ENCODE measurements around the gene MCF2L. TPM values are rescaled to one million over a fixed set of nuclear protein-coding genes. Genes with fewer than 3 reads are reported as not detected.

Gene MCF2L
- total RNA-seq, 1 experiment from 2014 or later, result not detected

GRCh38 chr13:112947796-112948195 lies 21.2 kb upstream of the MCF2L start:
- BruUV-seq (replicated peaks), result no TSS peak
- Mint-ChIP-seq H3K9me3 (ENCODE audit: unreplicated experiment) (no peaks in the 10 kb centered on the region), H3K27me3 (ENCODE audit: insufficient read depth, unreplicated experiment) (peaks cover 84% of the 10 kb centered on the region), H3K36me3 (ENCODE audit: insufficient read depth, unreplicated experiment) (no peaks in the 10 kb centered on the region), H3K4me3 (ENCODE audit: unreplicated experiment) (no peak overlapping the region), H3K27ac (ENCODE audit: low read depth, unreplicated experiment) (no peak overlapping the region), H3K4me1 (ENCODE audit: insufficient read depth, unreplicated experiment) (peaks cover 3% of the 10 kb centered on the region)
- TF ChIP-seq, protein P1, sequence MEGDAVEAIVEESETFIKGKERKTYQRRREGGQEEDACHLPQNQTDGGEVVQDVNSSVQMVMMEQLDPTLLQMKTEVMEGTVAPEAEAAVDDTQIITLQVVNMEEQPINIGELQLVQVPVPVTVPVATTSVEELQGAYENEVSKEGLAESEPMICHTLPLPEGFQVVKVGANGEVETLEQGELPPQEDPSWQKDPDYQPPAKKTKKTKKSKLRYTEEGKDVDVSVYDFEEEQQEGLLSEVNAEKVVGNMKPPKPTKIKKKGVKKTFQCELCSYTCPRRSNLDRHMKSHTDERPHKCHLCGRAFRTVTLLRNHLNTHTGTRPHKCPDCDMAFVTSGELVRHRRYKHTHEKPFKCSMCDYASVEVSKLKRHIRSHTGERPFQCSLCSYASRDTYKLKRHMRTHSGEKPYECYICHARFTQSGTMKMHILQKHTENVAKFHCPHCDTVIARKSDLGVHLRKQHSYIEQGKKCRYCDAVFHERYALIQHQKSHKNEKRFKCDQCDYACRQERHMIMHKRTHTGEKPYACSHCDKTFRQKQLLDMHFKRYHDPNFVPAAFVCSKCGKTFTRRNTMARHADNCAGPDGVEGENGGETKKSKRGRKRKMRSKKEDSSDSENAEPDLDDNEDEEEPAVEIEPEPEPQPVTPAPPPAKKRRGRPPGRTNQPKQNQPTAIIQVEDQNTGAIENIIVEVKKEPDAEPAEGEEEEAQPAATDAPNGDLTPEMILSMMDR (IDR thresholded peaks at IDR 0.05; ENCODE audit: unreplicated experiment), result no peak
- POLR2A ChIA-PET, result no interaction called here
- intact Hi-C loops (cut with micrococcal nuclease), result no loop called here
- DNase-seq (ENCODE audit: unreplicated experiment), result no peak
- CTCF ChIA-PET, result interaction anchor here (0.6 to 0.9 kb wide), 3 partner anchors 31 to 1474 kb away, joined by 3 to 4 read pairs (median 3); no protein-coding TSS in a partner anchor

- intact Hi-C loops (cut with micrococcal nuclease), result no loop called here
- H3K27me3 Mint-ChIP-seq (ENCODE audit: insufficient read depth, unreplicated experiment), result peaks cover 66% of the 10 kb centered on the region
- no peak overlapping the region for H3K4me3 Mint-ChIP-seq (ENCODE audit: unreplicated experiment)
- no peak overlapping the region for H3K27ac Mint-ChIP-seq (ENCODE audit: low read depth, unreplicated experiment)
- no peak for DNase-seq (ENCODE audit: unreplicated experiment)
- ChIA-PET POLR2A (no interaction called here), CTCF (interaction anchor here (0.9 kb wide), 1 partner anchor 9 kb away, joined by 4 read pairs; no protein-coding TSS in a partner anchor)
- TF ChIP-seq, protein P1 (IDR thresholded peaks at IDR 0.05; ENCODE audit: unreplicated experiment), result no peak
- H3K4me1 Mint-ChIP-seq (ENCODE audit: insufficient read depth, unreplicated experiment), result no peaks in the 10 kb centered on the region
- no peaks in the 10 kb centered on the region for H3K36me3 Mint-ChIP-seq (ENCODE audit: insufficient read depth, unreplicated experiment)
- no TSS peak for BruUV-seq (replicated peaks)
- H3K9me3 Mint-ChIP-seq (ENCODE audit: unreplicated experiment), result no peaks in the 10 kb centered on the region
These were observed 17.2 kb upstream of the MCF2L start for GRCh38 chr13:112951674-112952371.

DNA sequence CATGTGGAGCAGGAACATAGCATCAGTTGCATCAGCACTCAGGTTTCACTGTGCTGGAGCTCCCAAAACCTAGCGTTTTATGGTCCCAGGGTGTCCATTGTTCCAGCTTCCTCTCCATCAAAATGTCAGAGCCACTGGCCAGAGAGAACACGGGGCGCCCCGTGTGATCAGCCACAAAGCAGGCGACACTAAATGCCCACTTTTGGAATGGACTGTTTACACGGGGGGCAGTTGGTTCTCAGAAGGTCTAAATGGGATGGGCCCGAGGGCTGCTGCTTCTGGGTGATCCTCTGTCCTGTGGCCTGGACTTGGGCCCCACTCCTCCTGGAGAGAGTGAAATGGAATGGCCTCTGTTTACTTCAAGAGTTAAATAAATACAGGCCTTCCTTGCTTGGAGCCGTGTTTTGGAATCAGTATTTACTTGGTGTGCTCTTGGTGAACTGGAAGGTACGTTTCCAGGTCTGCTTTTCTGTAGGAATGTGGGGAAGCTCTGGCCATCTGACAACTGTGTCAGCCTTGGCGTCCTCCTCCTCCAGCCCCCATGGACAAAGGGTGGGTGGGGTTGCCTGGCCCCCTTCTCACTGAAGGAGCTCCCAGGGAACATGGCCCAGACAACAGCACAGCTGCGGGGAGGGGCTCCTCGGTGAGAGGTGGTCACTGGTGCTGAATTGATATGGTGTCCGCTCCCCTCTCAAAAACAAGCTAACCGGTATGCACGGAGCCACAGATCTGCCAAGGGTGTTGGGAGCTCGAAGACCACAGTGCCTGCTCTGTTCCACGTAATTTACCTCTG lies 16.1 kb upstream of the MCF2L start:
- no peak overlapping the region for H3K27ac Mint-ChIP-seq (ENCODE audit: low read depth, unreplicated experiment)
- CTCF ChIA-PET, result interaction anchor here (0.5 to 0.6 kb wide), 2 partner anchors 30 to 32 kb away, joined by 3 read pairs; no protein-coding TSS in a partner anchor
- H3K4me3 Mint-ChIP-seq (ENCODE audit: unreplicated experiment), result no peak overlapping the region
- H3K27me3 Mint-ChIP-seq (ENCODE audit: insufficient read depth, unreplicated experiment), result peaks cover 54% of the 10 kb centered on the region
- H3K36me3 Mint-ChIP-seq (ENCODE audit: insufficient read depth, unreplicated experiment), result no peaks in the 10 kb centered on the region
- no peak for DNase-seq (ENCODE audit: unreplicated experiment)
- H3K4me1 Mint-ChIP-seq (ENCODE audit: insufficient read depth, unreplicated experiment), result no peaks in the 10 kb centered on the region
- no peaks in the 10 kb centered on the region for H3K9me3 Mint-ChIP-seq (ENCODE audit: unreplicated experiment)
- POLR2A ChIA-PET, result no interaction called here
- intact Hi-C loops (cut with micrococcal nuclease), result no loop called here
- BruUV-seq (replicated peaks), result no TSS peak
- TF ChIP-seq, protein P1 (IDR thresholded peaks at IDR 0.05; ENCODE audit: unreplicated experiment), result no peak
